GM19468 (cell line): Measurements from ENCODE around the gene HS6ST2.

Source experiments
- ATAC-seq: cut with Tn5 transposase; IDR thresholded peaks from one replicate; pipeline ENCODE4 v1.9.1; 2021; ENCODE audit warnings: mild to moderate bottlenecking, moderate library complexity, moderate number of reproducible peaks; ENCODE audit not compliant: unreplicated experiment; ENCODE audit errors: extremely low read depth

The HS6ST2 gene

GRCh38 chrX:132694382-132694781 lies 264.0 kb downstream of the HS6ST2 start:
- ATAC-seq, result no peak

DNA sequence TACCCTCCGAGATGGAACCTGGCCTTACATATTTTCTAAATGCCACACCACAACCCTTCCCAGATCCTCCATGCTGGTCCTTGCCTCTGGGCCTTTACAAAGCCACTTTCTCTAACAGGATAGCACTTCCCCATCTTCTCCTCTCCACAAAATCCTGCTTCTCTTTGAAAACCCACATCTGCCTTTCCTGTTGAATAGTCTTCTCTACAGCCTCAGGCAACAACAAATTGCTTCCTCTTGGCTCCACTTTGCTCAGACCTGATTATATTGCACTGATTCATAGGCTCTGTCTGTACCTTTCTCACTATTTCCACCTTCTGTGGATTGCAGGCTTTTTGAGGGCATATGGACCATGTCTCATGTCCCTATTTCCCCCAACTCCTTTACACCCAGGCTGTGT lies 265.9 kb downstream of the HS6ST2 start:
- no peak for ATAC-seq

DNA sequence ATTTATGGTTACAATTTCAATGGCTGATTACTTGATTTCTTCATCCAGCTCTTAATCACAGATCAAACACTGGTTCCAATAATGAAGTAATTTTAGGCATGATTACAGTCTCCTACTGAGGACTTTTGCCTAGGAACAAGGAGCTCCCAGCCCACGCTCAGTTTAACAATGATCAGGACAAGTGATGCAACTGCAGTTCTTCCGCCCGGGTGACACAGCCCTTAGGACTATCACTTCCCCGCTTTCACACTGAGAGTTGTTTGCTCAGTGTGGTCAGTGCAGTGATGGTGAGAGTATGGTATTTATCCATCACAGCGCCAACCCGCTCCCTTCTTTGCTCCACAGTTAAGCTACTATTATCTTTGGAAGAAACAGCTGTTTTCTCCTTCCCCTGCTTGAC lies 266.4 kb downstream of the HS6ST2 start:
- ATAC-seq, result no peak

DNA sequence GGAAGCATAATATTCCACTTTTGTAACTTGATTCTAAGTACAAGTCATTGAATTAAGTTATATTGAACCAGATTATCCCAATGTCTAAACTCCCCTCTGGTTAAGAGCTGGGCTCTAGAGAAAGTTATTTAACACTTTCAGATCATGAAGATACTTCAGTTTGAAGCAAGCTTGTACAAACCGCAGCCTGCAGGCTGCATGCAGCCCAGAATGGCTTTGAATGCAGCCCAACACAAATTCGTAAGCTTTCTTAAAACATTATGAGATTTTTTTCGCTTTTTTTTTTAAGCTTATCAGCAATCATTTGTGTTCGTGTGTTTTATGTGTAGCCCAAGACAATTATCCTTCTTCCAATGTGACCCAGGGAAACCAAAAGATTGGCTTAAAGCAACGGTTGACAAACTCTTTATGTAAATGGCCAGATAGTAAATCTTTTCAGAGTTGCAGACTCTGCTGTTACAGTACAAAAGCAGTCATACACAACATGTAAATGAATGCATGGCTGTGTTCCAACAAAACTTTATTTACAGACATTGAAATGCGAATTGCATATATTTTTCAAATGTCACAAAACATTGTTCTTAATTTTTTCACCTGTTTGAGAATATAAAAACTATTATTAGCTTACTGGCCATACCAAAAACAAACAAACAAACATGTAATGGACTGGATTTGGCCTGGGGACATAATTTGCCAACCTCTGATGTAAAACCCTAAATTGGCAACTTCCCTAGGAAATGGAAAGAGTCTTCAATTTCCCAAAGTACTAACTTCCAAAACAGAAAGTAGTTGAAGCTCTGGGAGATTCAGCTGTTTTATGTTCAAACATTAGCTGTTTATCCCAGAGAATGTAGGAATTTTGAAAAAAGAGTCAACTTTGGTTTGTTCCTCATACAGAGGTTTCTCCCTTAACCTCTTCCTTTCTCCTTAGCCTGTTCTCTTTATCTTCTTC lies 268.5 kb downstream of the HS6ST2 start:
- no peak for ATAC-seq

- no peak for ATAC-seq
Observed at GRCh38 chrX:132685276-132685675, 273.2 kb downstream of the HS6ST2 start.

- ATAC-seq, result no peak
Observed at GRCh38 chrX:132677233-132677716, 281.2 kb downstream of the HS6ST2 start.

- no peak for ATAC-seq
Observed at GRCh38 chrX:132676561-132677186, 281.8 kb downstream of the HS6ST2 start.

- no peak for ATAC-seq
Observed at GRCh38 chrX:132676102-132676501, 282.3 kb downstream of the HS6ST2 start.

GRCh38 chrX:132673331-132673730 lies 285.1 kb downstream of the HS6ST2 start:
- no peak for ATAC-seq

DNA sequence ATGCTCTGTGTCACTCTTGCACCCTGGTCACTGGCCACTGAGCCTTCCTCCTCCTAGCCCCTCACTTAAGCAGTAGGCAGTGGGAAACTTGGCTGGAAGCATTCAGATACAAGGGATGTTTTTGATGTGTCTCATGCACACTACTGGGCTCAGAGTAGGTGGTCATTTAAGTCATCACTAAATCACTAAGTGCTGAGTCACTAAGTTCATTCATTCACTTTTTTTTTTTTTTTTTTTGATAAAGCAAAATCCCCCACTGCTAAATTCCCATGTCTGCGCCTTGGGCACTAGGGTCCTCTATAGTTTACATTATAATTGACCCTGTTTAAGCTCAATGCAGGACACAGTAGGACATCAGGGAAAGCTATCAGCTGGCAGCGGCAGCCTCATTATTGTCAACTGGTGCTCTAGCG lies 287.2 kb downstream of the HS6ST2 start:
- ATAC-seq, result no peak

GRCh38 chrX:132669142-132669541 lies 289.3 kb downstream of the HS6ST2 start:
- no peak for ATAC-seq

DNA sequence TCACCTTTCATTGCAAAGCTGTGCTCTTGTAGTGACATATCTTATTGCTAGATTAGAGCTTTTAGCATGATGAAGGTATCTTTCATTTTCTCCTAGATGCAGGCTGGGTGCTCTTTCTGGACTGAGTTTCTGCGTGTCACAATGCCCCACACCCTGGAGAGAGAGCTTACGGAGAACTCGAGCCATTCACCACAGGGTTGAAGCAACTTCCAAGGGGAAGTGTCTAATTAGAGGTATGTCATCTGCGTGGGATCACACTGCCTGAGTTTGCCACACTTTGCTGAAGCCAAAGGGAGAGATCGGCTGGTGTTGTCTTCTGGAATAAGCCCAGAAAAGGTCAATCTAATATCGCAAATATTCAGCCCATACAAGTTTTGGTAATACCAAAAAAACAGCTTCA lies 290.3 kb downstream of the HS6ST2 start:
- ATAC-seq, result no peak

GRCh38 chrX:132665676-132666075 lies 292.8 kb downstream of the HS6ST2 start:
- no peak for ATAC-seq

- ATAC-seq, result no peak
Observed at GRCh38 chrX:132664273-132664672, 294.2 kb downstream of the HS6ST2 start.

DNA sequence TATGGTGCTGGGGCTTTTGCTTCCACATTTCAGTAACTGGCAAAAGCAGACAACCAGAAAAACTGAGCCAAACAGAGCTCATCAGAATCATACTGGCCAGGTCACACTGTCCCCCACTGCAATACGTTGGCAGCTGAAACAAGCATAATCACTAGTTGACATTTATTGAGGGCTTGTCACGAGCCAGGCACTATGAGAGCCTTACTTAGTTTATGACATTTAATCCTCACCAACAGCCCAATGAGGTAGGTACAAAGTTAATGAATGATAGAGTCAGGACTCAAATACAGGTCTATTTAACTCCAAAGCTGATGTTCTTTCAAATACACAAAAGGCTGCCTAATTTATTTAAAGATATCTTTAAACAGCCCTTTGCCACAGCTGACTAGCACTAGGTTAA lies 295.6 kb downstream of the HS6ST2 start:
- ATAC-seq, result no peak

DNA sequence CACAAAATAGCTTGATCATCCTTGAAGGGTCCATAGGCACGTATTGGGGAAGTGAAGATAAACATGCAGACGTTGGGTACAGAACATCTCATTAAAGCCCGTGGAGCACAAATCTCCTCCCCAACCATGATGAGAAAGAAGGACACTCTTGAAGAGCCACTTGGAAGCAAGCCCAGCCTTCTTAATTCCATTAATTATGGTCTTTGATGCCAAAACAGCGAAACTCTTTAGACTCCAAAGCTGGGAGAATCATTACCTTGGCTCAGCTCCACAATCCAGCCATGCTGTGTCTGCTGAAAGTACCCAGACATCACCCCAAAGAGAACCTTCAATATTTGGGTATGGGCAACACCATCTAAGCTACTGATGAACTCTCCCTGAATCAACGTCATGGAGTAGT lies 300.6 kb downstream of the HS6ST2 start:
- no peak for ATAC-seq

DNA sequence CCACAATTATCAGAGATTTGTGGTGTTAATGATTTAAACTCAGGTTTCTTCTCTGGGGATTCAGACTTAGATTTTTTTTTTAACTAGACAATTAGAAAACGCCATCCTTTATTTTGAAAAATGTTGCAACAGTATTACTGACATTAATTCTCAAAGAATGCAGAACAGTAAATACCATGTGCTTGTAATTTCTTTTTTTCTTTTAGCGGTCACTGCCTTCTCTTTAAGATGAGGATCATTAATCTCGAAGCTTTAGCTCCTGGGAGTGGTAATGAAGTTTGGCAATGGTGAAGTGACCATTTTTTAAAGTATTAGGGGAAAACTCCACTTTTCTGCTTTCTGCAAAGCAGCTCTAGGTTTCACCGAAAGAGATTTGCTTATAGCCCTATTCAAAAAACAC lies 305.6 kb downstream of the HS6ST2 start:
- no peak for ATAC-seq

- ATAC-seq, result no peak
Observed at GRCh38 chrX:132651421-132652086, 306.9 kb downstream of the HS6ST2 start.

- ATAC-seq, result no peak
Observed at GRCh38 chrX:132648895-132649294, 309.5 kb downstream of the HS6ST2 start.

DNA sequence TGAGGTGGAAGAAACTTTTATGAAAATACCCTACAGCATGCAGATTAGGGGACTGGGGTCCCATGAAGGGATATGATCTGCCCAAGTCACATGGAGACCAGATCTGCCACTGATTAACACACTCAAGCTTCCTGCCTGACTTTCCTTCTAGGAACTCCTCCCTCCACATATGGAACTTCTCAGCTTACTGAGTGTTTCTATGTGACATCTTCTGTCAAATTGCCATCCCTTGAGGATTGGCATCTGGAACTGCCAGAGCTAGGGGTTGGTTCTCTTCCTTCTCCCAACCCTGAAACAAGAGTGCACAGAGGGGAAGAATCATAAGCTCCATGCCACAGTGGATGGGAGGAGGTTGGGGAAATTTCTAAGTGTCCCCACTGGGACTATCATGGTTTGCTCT lies 319.0 kb downstream of the HS6ST2 start:
- no peak for ATAC-seq

GRCh38 chrX:132638313-132638712 lies 320.1 kb downstream of the HS6ST2 start:
- ATAC-seq, result no peak
